Muscle of leg (tissue), 11 donors: ENCODE data around the gene ZNF138. TPM values are rescaled to one million over a fixed set of nuclear protein-coding genes. Genes with fewer than 3 reads are reported as not detected.
"Not testable (repeated sequence)": the region's sequence is repeated elsewhere in the genome, so short reads cannot be mapped to it uniquely, and the experiment has no call there.

Experiments used
- DNase-seq: peaks from one replicate; pipeline ENCODE4 v3.0.0; 2013
- H3K27ac ChIP-seq: one replicate; pipeline ENCODE4 v1.5.1; 2013; ENCODE audit warnings: mild to moderate bottlenecking, low read length, control low read depth
- H3K27me3 ChIP-seq: one replicate; pipeline ENCODE4 v1.6.1; 2013; ENCODE audit warnings: low read length; ENCODE audit not compliant: control insufficient read depth, insufficient read depth
- H3K36me3 ChIP-seq: one replicate; pipeline ENCODE4 v1.6.1; 2013; ENCODE audit warnings: low read length; ENCODE audit not compliant: control insufficient read depth, insufficient read depth
- H3K4me1 ChIP-seq: one replicate; pipeline ENCODE4 v1.6.1; 2013; ENCODE audit warnings: low read length; ENCODE audit not compliant: control insufficient read depth, insufficient read depth
- H3K4me3 ChIP-seq: one replicate; pipeline ENCODE4 v1.5.1; 2013; ENCODE audit warnings: low read length, control low read depth
- H3K9me3 ChIP-seq: replicated peaks from 2 replicates; pipeline ENCODE4 v1.6.1; 2013; ENCODE audit warnings: low read depth, low read length; ENCODE audit not compliant: control insufficient read depth
- WGBS: methylation state at CpG from one replicate; pipeline ENCODE4 v1.1.5; 2013; ENCODE audit warnings: missing lambda C conversion rate; ENCODE audit not compliant: insufficient coverage; 5-methylcytosine and 5-hydroxymethylcytosine counted together
- polyA plus RNA-seq, 8 donors: library from polyadenylated mRNA; unstranded; fragments of 120-200 nt; gene quantifications; one replicate each; pipeline versions ENCODE4 v1.2.1 to v1.2.3, GENCODE V29; 2013; ENCODE audit warnings: inconsistent platforms in 1 of 8, low replicate concordance in 1 of 8; ENCODE audit not compliant: insufficient read length in 8 of 8, insufficient read depth in 1 of 8
- total RNA-seq: library from RNA; stranded (reverse); fragments of 120-200 nt; gene quantifications from one replicate; pipeline ENCODE4 v1.2.4, GENCODE V29; 2013

ZNF138 gene
- total and polyA plus RNA-seq, 9 donors: 7.6 to 14.0 (median 9.2) TPM

DNA sequence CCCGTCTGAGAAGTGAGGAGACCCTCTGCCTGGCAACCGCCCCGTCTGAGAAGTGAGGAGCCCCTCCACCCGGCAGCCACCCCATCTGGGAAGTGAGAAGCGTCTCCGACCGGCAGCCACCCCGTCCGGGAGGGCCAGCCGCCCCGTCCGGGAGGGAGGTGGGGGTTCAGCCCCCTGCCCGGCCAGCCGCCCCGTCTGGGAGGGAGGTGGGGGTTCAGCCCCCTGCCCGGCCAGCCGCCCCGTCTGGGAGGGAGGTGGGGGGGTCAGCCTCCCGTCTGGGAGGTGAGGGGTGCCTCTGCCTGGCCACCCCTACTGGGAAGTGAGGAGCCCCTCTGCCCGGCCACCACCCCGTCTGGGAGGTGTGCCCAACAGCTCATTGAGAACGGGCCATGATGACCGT is 9.4 kb upstream of the ZNF138 start:
- not testable (repeated sequence) for H3K4me1 ChIP-seq, H3K27me3 ChIP-seq, H3K4me3 ChIP-seq, H3K36me3 ChIP-seq, H3K27ac ChIP-seq, DNase-seq, H3K9me3 ChIP-seq
- 77% methylated on average over 10 of the region's 23 CpGs for WGBS

GRCh38 chr7:64787295-64787694 is 6.9 kb upstream of the ZNF138 start:
- no peak for DNase-seq
- H3K4me1 ChIP-seq: no peaks in the 10 kb centered on the region

GRCh38 chr7:64789241-64789640 is 5.0 kb upstream of the ZNF138 start:
- H3K27ac ChIP-seq, H3K27me3 ChIP-seq, H3K36me3 ChIP-seq, DNase-seq, H3K4me1 ChIP-seq, H3K9me3 ChIP-seq, H3K4me3 ChIP-seq: not testable (repeated sequence)
- WGBS: 77% methylated on average over 5 of the region's 11 CpGs

More at GRCh38 chr7:64787295-64787694, 6.9 kb upstream of the ZNF138 start:
- Histone ChIP-seq H3K27ac (no peak overlapping the region), H3K36me3 (no peaks in the 10 kb centered on the region), H3K27me3 (no peaks in the 10 kb centered on the region), H3K4me3 (no peak overlapping the region), H3K9me3 (no peaks in the 10 kb centered on the region)

DNA sequence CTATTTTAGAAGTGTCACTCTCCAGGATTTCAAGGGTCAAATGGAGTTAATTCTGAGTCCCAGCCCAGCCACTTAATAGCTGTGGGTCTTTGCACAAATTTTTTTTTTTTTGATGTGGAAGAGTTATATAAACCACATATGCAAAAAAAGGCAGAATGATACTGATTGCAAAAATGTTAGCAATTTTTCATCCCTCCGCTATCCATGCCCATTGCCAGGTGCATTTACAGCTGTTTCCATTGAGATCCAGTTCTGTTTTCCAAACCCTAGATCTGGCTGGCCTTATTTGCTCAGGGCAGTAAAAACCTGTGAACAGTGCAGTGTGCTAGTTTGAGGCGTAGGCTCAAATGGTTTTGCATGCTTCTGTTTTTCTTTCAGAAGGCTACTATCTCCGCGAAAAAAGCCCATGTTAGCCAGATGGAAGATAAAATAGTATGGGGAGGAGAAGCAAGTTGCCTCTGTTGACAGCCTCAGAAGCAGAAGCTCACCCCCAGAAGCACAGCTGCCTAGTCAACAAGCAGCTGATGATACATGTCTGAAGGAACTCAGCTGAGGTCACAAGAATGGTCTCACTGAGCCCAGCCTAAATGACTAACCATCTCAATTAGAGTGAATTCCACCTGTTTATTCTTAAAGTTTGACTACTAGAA is 997 bp upstream of the ZNF138 start:
- no peak overlapping the region for H3K4me3 ChIP-seq
- no peaks in the 10 kb centered on the region for H3K27me3 ChIP-seq
- peaks cover 4% of the 10 kb centered on the region for H3K36me3 ChIP-seq
- WGBS: 86% methylated on average over 2 of the region's 4 CpGs
- DNase-seq: peak; percentile 28
- H3K4me1 ChIP-seq: peaks cover 14% of the 10 kb centered on the region
- H3K9me3 ChIP-seq: no peaks in the 10 kb centered on the region
- peak overlapping the region; percentile 93 for H3K27ac ChIP-seq

GRCh38 chr7:64795176-64795575 is 948 bp downstream of the ZNF138 start:
- DNase-seq: no peak

DNA sequence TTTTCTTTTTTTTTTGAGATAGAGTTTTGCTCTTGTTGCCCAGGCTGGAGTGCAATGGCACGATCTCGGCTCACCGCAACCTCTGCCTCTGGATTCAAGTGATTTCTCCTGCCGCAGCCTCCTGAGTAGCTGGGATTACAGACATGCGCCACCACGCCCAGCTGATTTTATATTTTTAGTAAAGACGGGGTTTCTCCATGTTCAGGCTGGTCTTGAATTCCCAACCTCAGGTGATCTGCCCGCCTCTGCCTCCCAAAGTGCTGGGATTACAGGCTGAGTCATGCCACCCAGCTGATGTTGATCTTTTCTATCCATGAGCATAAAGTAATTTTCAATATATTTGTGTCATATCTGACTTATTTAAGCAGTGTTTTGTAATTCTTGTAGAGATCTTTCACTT is 4.9 kb downstream of the ZNF138 start:
- H3K27me3 ChIP-seq, H3K9me3 ChIP-seq, H3K4me1 ChIP-seq, DNase-seq, H3K4me3 ChIP-seq, H3K27ac ChIP-seq: not testable (repeated sequence)
- WGBS: no CpG with 5 or more reads among the region's 8 CpGs
- peaks cover 18% of the 10 kb centered on the region for H3K36me3 ChIP-seq

More at GRCh38 chr7:64795176-64795575, 948 bp downstream of the ZNF138 start:
- Histone ChIP-seq H3K36me3 (peaks cover 13% of the 10 kb centered on the region), H3K27ac (no peak overlapping the region), H3K9me3 (no peaks in the 10 kb centered on the region), H3K27me3 (no peaks in the 10 kb centered on the region), H3K4me3 (peak overlapping the region; percentile 74), H3K4me1 (peaks cover 14% of the 10 kb centered on the region)
- WGBS: 8% methylated on average over 1 of the region's 1 CpG

GRCh38 chr7:64802699-64803098 is 8.5 kb downstream of the ZNF138 start:
- Histone ChIP-seq H3K4me1 (no peaks in the 10 kb centered on the region), H3K27me3 (no peaks in the 10 kb centered on the region), H3K4me3 (no peak overlapping the region), H3K36me3 (peaks cover 22% of the 10 kb centered on the region), H3K9me3 (peaks cover 5% of the 10 kb centered on the region), H3K27ac (no peak overlapping the region)
- no CpG with 5 or more reads among the region's 2 CpGs for WGBS
- DNase-seq: no peak

DNA sequence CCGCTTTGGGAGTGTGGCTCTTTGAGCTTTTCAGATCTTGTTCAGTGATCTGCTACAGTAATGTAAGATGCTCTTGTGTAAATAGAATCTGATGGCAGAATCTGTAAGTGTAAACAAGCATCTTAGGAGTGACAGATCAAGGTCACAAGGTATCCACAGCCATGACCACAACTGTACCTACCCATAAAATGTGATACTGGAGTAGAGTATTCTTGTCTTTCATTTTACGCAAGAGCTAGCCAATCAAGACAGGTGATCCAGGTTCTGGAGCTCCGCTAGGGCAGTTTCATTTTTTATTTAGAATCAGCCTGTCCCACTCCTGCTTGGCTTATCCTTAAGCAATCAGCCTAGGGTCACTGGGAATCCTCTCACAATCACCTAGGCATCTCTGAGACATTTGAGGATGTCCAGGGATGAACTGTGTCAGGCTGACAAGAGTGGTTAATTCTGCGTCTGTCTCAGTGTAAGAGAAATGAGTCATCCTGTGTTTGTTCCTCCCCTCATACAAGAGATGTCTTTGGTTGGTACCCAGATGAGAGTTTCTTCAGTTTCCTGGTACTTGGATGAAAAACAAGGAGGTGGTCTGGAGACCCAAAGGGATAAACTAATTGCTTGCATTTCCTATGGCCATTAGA is 13.6 kb downstream of the ZNF138 start:
- H3K9me3 ChIP-seq: peaks cover 5% of the 10 kb centered on the region
- no peak overlapping the region for H3K27ac ChIP-seq
- peaks cover 11% of the 10 kb centered on the region for H3K36me3 ChIP-seq
- H3K4me1 ChIP-seq: no peaks in the 10 kb centered on the region
- no peak overlapping the region for H3K4me3 ChIP-seq
- no peak for DNase-seq
- 100% methylated on average over 1 of the region's 4 CpGs for WGBS
- H3K27me3 ChIP-seq: no peaks in the 10 kb centered on the region

DNA sequence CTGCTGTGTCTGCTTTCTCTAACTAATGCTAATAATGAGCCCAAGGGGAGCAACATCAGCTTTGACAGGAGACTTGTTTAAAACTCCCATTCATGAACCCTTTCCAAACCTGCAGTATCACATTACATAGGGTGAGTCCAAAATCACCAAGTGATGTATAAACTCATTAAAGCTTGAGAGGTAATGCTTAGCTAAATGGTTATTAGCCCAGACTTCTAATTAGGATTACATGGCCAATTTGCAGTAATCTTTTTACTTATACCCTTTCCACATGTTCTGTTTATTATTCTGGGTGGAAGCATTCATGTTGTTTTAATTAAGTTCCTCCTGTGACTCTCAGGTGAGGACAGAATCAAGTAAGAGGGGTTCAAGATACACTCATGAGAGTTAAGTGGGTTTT is 17.5 kb downstream of the ZNF138 start:
- no peak overlapping the region for H3K4me3 ChIP-seq
- H3K27ac ChIP-seq: no peak overlapping the region
- no peaks in the 10 kb centered on the region for H3K27me3 ChIP-seq
- no peak for DNase-seq
- peaks cover 2% of the 10 kb centered on the region for H3K9me3 ChIP-seq
- H3K4me1 ChIP-seq: no peaks in the 10 kb centered on the region
- peaks cover 5% of the 10 kb centered on the region for H3K36me3 ChIP-seq

GRCh38 chr7:64830926-64831325 is 36.7 kb downstream of the ZNF138 start:
- no peak for DNase-seq
- H3K4me1 ChIP-seq: no peaks in the 10 kb centered on the region
- H3K27me3 ChIP-seq: no peaks in the 10 kb centered on the region
- no peak overlapping the region for H3K4me3 ChIP-seq
- H3K9me3 ChIP-seq: no peaks in the 10 kb centered on the region
- WGBS: no CpG with 5 or more reads among the region's 1 CpG
- no peaks in the 10 kb centered on the region for H3K36me3 ChIP-seq
- no peak overlapping the region for H3K27ac ChIP-seq
